AG04450 (cell line): ENCODE measurements around the gene TMEM229B. TPM values are rescaled to one million over a fixed set of nuclear protein-coding genes. Genes with fewer than 3 reads are reported as not detected.

Source experiments
- CTCF ChIA-PET: fragments of 300-600, 350-600 bp; formaldehyde crosslinking; extraction: SDS; loops from one replicate; lab custom pipeline; 2022; ENCODE audit warnings: antibody characterized with exemption, inconsistent platforms; lab: Charles Lee
- POLR2A ChIA-PET: fragments of 350-600 bp; formaldehyde crosslinking; extraction: SDS; loops from one replicate; lab custom pipeline; 2021; ENCODE audit warnings: antibody characterized with exemption, inconsistent platforms; lab: Yijun Ruan, JAX
- DNase-seq: peaks from one replicate; pipeline ENCODE4 v3.0.0-alpha.2; 2011; ENCODE audit warnings: low read depth, low spot score
- H3K27ac ChIP-seq: one replicate; pipeline ENCODE4 v1.5.1; 2012; ENCODE audit warnings: low read depth, low read length, control low read depth
- H3K27me3 ChIP-seq: one replicate; pipeline ENCODE4 v1.6.0; 2012; ENCODE audit warnings: low read length; ENCODE audit not compliant: control insufficient read depth, insufficient read depth
- H3K4me3 ChIP-seq: 2 replicates; pipeline ENCODE4 v1.5.1; 2011; ENCODE audit warnings: mild to moderate bottlenecking, low read depth, low read length, control low read depth
- H3K9me3 ChIP-seq: 2 replicates; pipeline ENCODE4 v1.5.1; 2012; ENCODE audit warnings: low read length; ENCODE audit not compliant: control insufficient read depth, insufficient read depth
- CTCF ChIP-seq: IDR thresholded peaks from 2 replicates; pipeline ENCODE4 v1.5.1; 2011; ENCODE audit warnings: low read depth, low read length, control low read depth, inconsistent platforms
- polyA plus RNA-seq: library from polyadenylated mRNA; depleted of rRNA; stranded (reverse); fragments of >200 nt; gene quantifications from 2 replicates; pipeline ENCODE4 v1.2.3, GENCODE V29; 2011

TMEM229B gene
- polyA plus RNA-seq, 1 experiment, result 0.07 TPM

GRCh38 chr14:67524634-67524963 is 36.1 kb upstream of the TMEM229B start:
- ChIA-PET POLR2A (no interaction called here), CTCF (interaction anchor here (3.8 kb wide), 1 partner anchor 180 kb away, joined by 42 read pairs; no protein-coding TSS in a partner anchor)
- no peak for TF ChIP-seq CTCF
- peaks cover 45% of the 10 kb centered on the region for H3K27me3 ChIP-seq
- no peaks in the 10 kb centered on the region for H3K9me3 ChIP-seq
- no peak for DNase-seq
- H3K27ac ChIP-seq, result no peak overlapping the region
- H3K4me3 ChIP-seq, result no peak overlapping the region

GRCh38 chr14:67523764-67524633 is 35.5 kb upstream of the TMEM229B start:
- CTCF ChIA-PET, result interaction anchor here (3.8 kb wide), 1 partner anchor 181 kb away, joined by 42 read pairs; no protein-coding TSS in a partner anchor
- peaks cover 41% of the 10 kb centered on the region for H3K27me3 ChIP-seq
- no peak for DNase-seq
- no peak overlapping the region for H3K27ac ChIP-seq
- no peak for TF ChIP-seq CTCF
- no peaks in the 10 kb centered on the region for H3K9me3 ChIP-seq
- H3K4me3 ChIP-seq, result no peak overlapping the region
- POLR2A ChIA-PET, result no interaction called here

- CTCF ChIA-PET, result no interaction called here
- Histone ChIP-seq H3K9me3 (no peaks in the 10 kb centered on the region), H3K27me3 (peaks cover 46% of the 10 kb centered on the region), H3K4me3 (no peak overlapping the region), H3K27ac (no peak overlapping the region)
- DNase-seq, result no peak
- POLR2A ChIA-PET, result no interaction called here
- no peak for TF ChIP-seq CTCF
Observed at GRCh38 chr14:67522270-67522669, 33.7 kb upstream of the TMEM229B start.

- ChIA-PET CTCF (no interaction called here), POLR2A (no interaction called here)
- no peak for TF ChIP-seq CTCF
- DNase-seq, result no peak
- H3K9me3 ChIP-seq, result no peaks in the 10 kb centered on the region
- no peak overlapping the region for H3K4me3 ChIP-seq
- H3K27me3 ChIP-seq, result peaks cover 55% of the 10 kb centered on the region
- H3K27ac ChIP-seq, result no peak overlapping the region
Observed at GRCh38 chr14:67520482-67520881, 32.0 kb upstream of the TMEM229B start.

- ChIA-PET POLR2A (no interaction called here), CTCF (no interaction called here)
- DNase-seq, result no peak
- TF ChIP-seq CTCF, result no peak
- Histone ChIP-seq H3K9me3 (no peaks in the 10 kb centered on the region), H3K4me3 (no peak overlapping the region), H3K27me3 (peaks cover 54% of the 10 kb centered on the region), H3K27ac (no peak overlapping the region)
Observed at GRCh38 chr14:67519406-67519805, 30.9 kb upstream of the TMEM229B start.
